ENCODE results near the gene ACTC1.

DNA sequence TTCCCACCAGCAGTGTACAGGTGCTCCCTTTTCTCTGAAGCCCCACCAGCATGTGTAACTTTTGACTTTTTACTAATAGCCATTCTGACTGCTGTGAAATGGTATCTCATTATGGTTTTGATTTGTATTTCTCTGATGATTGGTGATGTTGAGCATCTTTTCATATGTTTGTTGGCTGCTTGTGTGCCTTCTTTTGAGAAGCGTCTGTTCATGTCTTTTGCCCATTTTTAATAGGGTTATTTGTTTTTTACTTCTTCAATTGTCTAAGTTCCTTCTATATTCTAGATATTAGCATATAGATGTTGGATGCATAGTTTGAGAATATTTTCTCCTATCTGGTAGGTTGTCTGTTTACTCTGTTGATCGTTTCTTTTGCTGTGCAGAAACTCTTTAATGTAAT, 14.6 kb downstream of the ACTC1 start:
- TF ChIP-seq, protein P1, sequence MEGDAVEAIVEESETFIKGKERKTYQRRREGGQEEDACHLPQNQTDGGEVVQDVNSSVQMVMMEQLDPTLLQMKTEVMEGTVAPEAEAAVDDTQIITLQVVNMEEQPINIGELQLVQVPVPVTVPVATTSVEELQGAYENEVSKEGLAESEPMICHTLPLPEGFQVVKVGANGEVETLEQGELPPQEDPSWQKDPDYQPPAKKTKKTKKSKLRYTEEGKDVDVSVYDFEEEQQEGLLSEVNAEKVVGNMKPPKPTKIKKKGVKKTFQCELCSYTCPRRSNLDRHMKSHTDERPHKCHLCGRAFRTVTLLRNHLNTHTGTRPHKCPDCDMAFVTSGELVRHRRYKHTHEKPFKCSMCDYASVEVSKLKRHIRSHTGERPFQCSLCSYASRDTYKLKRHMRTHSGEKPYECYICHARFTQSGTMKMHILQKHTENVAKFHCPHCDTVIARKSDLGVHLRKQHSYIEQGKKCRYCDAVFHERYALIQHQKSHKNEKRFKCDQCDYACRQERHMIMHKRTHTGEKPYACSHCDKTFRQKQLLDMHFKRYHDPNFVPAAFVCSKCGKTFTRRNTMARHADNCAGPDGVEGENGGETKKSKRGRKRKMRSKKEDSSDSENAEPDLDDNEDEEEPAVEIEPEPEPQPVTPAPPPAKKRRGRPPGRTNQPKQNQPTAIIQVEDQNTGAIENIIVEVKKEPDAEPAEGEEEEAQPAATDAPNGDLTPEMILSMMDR (IDR thresholded peaks at IDR 0.05): no peak
- TF ChIP-seq POLR2A (IDR thresholded peaks at IDR 0.05): no peak
